ENCODE measurements around the gene TAOK2.

TAOK2 gene

DNA sequence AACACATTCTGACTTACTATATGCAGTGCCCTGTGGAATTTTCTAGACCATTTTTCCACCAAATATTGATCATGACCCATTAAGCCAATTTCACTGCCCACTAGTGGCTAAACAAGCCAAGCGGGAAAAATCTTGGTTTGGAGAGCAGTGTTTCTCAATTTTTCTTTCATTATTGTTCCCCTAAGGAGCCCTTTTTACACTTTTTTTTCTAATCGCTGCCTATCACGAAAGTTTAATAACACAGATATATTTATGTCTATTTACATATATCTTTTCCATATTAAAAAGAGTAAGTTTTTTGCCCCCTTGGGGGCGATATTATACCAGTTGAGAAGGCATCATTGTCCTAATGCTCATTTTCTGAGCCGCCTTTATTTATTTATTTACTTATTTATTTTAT is 68.2 kb downstream of the TAOK2 start:
- Histone ChIP-seq H3K9me3 (ENCODE audit: insufficient read depth, low read length) (no peaks in the 10 kb centered on the region), H3K4me1 (ENCODE audit: insufficient read depth, insufficient read length) (no peaks in the 10 kb centered on the region), H3K36me3 (ENCODE audit: insufficient read depth, insufficient read length, low read length) (no peaks in the 10 kb centered on the region), H3K27me3 (ENCODE audit: insufficient read depth, insufficient read length) (no peaks in the 10 kb centered on the region), H3K9ac (ENCODE audit: insufficient read length, low read depth) (no peak overlapping the region), H3K4me3 (ENCODE audit: insufficient read length, low read depth) (no peak overlapping the region)
- no peak for DNase-seq (ENCODE audit: low read depth, low spot score)
- TF ChIP-seq YY1 (IDR thresholded peaks at IDR 0.05; ENCODE audit: insufficient read depth, insufficient read length) (no peak), SUZ12 (IDR thresholded peaks at IDR 0.05; ENCODE audit: extremely low read depth, insufficient read depth, insufficient read length) (no peak), ZNF274 (IDR thresholded peaks at IDR 0.05; ENCODE audit: low read depth, low read length) (no peak)

Data from NT2/D1 (cell line).